Measurements from ENCODE around the gene CTU1. TPM values are rescaled to one million over a fixed set of nuclear protein-coding genes. Genes with fewer than 3 reads are reported as not detected.

Gene CTU1
- total RNA-seq, 1 experiment from 2014 or later = 8.6 TPM

DNA sequence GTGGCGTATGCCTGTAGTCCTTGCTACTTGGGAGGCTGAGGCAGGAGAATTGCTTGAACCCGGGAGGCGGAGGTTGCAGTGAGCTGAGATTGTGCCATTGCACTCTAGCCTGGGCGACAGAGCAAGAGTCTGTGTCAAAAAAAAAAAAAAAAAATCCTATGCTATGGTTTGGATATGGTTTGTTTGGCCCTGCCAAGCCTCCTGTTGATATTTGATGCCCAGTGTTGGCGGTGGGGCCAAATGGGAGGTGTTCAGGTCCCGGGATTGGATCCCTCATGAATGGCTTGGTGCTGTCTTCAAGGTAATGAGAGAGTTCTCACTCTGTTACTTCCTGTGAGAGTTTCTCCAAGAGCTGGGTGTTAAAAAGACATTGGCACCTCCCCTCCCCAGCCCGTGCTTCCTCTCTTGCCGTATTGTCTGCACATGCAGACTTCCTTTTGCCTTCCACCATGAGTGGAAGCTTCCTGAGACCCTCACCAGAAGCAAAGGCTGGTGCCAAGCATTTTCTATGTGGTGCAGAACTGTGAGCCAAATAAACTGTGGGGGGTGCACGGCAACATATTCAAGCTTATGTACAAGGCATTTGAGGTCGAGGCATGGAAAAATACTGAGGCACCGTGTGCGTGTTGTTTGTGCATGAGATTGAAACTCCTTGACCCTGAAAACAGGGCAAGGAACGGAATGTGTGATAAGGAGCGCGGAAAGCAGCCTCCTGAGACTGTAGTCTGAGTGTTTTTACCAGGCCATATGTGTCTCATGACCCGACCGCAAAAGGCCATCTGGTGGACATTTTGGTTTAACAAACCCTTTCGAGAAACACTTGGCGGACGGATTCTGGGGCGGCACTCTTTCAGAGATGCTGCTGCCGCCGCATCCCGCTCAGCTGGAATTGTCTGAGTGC lies 23.8 kb upstream of the CTU1 start (continued):
- TF ChIP-seq AR (CRISPR knock-in tag; IDR thresholded peaks at IDR 0.05) (no peak), ESRRA (CRISPR knock-in tag; IDR thresholded peaks at IDR 0.05; ENCODE audit: borderline replicate concordance) (no peak), NFATC4 (CRISPR knock-in tag; IDR thresholded peaks at IDR 0.05) (no peak)

DNA sequence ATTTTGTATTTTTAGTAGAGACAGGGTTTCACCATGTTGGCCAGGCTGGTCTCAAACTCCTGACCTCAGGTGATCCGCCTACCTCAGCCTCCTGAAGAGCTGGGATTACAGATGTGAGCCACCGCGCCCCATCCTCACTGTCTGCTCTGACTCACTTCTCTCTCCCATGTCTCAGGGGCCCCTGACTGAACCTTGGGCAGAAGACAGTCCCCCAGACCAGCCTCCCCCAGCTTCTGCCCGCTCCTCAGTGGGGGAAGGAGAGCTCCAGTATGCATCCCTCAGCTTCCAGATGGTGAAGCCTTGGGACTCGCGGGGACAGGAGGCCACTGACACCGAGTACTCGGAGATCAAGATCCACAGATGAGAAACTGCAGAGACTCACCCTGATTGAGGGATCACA lies 21.5 kb upstream of the CTU1 start:
- ChIA-PET CTCF (interaction anchor here (0.6 to 1.1 kb wide), 2 partner anchors 28 to 1422 kb away, joined by 3 to 6 read pairs; no protein-coding TSS in a partner anchor), POLR2A (no interaction called here)
- Mint-ChIP-seq H3K4me3 (no peak overlapping the region), H3K4me1 (peaks cover 4% of the 10 kb centered on the region; the same call in 1 of the 2 replicates), H3K27me3 (ENCODE audit: low read depth) (peaks cover 6% of the 10 kb centered on the region; the same call in 1 of the 2 replicates), H3K36me3 (no peaks in the 10 kb centered on the region), H3K9me3 (no peaks in the 10 kb centered on the region), H3K27ac (no peak overlapping the region)
- ATAC-seq (no peak), DNase-seq (ENCODE audit: low spot score) (no peak)
- no peak for TF ChIP-seq ZNF281 (CRISPR knock-in tag; IDR thresholded peaks at IDR 0.05)

GRCh38 chr19:51128227-51128626 lies 20.0 kb upstream of the CTU1 start:
- CTCF ChIA-PET = interaction anchor here (1.1 kb wide), 2 partner anchors 17 to 34 kb away, joined by 3 to 4 read pairs; no protein-coding TSS in a partner anchor
- H3K4me3 Mint-ChIP-seq = no peak overlapping the region

More at GRCh38 chr19:51128227-51128626, 20.0 kb upstream of the CTU1 start:
- peaks cover 6% of the 10 kb centered on the region; the same call in 1 of the 2 replicates for H3K27me3 Mint-ChIP-seq (ENCODE audit: low read depth)
- DNase-seq (ENCODE audit: low spot score) (no peak), ATAC-seq (no peak)
- POLR2A ChIA-PET = no interaction called here
- H3K9me3 Mint-ChIP-seq = no peaks in the 10 kb centered on the region
- H3K27ac Mint-ChIP-seq = no peak overlapping the region
- TF ChIP-seq ARID4B (CRISPR knock-in tag; IDR thresholded peaks at IDR 0.05; ENCODE audit: borderline replicate concordance) (no peak), ETV6 (CRISPR knock-in tag; IDR thresholded peaks at IDR 0.05) (no peak), ZNF416 (CRISPR knock-in tag; IDR thresholded peaks at IDR 0.05) (no peak), ELF4 (CRISPR knock-in tag; IDR thresholded peaks at IDR 0.05; ENCODE audit: low read depth) (no peak), GRHL2 (CRISPR knock-in tag; IDR thresholded peaks at IDR 0.05; ENCODE audit: insufficient replicate concordance, severe bottlenecking) (no peak), SOX15 (CRISPR knock-in tag; IDR thresholded peaks at IDR 0.05) (no peak), OVOL2 (CRISPR knock-in tag; IDR thresholded peaks at IDR 0.05; ENCODE audit: borderline replicate concordance) (no peak), FOXP1 (CRISPR knock-in tag; IDR thresholded peaks at IDR 0.05; ENCODE audit: borderline replicate concordance) (no peak), ZNF281 (CRISPR knock-in tag; IDR thresholded peaks at IDR 0.05) (no peak)
- TF ChIP-seq, protein P1, sequence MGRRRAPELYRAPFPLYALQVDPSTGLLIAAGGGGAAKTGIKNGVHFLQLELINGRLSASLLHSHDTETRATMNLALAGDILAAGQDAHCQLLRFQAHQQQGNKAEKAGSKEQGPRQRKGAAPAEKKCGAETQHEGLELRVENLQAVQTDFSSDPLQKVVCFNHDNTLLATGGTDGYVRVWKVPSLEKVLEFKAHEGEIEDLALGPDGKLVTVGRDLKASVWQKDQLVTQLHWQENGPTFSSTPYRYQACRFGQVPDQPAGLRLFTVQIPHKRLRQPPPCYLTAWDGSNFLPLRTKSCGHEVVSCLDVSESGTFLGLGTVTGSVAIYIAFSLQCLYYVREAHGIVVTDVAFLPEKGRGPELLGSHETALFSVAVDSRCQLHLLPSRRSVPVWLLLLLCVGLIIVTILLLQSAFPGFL (CRISPR knock-in tag; IDR thresholded peaks at IDR 0.05; ENCODE audit: borderline replicate concordance) = no peak
- H3K4me1 Mint-ChIP-seq = peaks cover 4% of the 10 kb centered on the region; the same call in 1 of the 2 replicates
- H3K36me3 Mint-ChIP-seq = no peaks in the 10 kb centered on the region

Data from WTC11 (cell line).